GM12878 (cell line): ENCODE measurements around the gene HSPB7.

Experiments
- ATF3 ChIP-seq: IDR thresholded peaks from 2 replicates; pipeline ENCODE4 v1.6.1; 2011; ENCODE audit warnings: low read depth, mild to moderate bottlenecking, low read length, moderate library complexity, borderline replicate concordance; ENCODE audit errors: extremely low read depth
- EP300 ChIP-seq, 2 experiments: fragments of 150-350 bp in 1 of 2; IDR thresholded peaks; 2 replicates each; pipeline ENCODE4 v1.6.1; 2011 to 2012; ENCODE audit warnings: low read depth in 2 of 2, low read length in 2 of 2, borderline replicate concordance in 1 of 2, improper control_type of control experiment in 1 of 2, inconsistent platforms in 1 of 2; ENCODE audit not compliant: control insufficient read depth in 1 of 2
- POLR2AphosphoS5 ChIP-seq: IDR thresholded peaks from 2 replicates; pipeline ENCODE4 v1.6.1; 2011; ENCODE audit warnings: mild to moderate bottlenecking, low read length, inconsistent platforms
- TF ChIP-seq, protein P1 (sequence below), 3 experiments: IDR thresholded peaks in 2 of 3; conservative IDR thresholded peaks in 1 of 3; 2 replicates each; pipeline ENCODE4 v1.5.1; 2011; ENCODE audit warnings: low read depth in 3 of 3, low read length in 3 of 3, mild to moderate bottlenecking in 3 of 3, control low read depth in 2 of 3, moderate library complexity in 2 of 3, inconsistent platforms in 1 of 3, mixed read lengths in 1 of 3; ENCODE audit not compliant: control insufficient read depth in 2 of 3, insufficient read depth in 1 of 3; ENCODE audit errors: extremely low read depth in 1 of 3

DNA sequence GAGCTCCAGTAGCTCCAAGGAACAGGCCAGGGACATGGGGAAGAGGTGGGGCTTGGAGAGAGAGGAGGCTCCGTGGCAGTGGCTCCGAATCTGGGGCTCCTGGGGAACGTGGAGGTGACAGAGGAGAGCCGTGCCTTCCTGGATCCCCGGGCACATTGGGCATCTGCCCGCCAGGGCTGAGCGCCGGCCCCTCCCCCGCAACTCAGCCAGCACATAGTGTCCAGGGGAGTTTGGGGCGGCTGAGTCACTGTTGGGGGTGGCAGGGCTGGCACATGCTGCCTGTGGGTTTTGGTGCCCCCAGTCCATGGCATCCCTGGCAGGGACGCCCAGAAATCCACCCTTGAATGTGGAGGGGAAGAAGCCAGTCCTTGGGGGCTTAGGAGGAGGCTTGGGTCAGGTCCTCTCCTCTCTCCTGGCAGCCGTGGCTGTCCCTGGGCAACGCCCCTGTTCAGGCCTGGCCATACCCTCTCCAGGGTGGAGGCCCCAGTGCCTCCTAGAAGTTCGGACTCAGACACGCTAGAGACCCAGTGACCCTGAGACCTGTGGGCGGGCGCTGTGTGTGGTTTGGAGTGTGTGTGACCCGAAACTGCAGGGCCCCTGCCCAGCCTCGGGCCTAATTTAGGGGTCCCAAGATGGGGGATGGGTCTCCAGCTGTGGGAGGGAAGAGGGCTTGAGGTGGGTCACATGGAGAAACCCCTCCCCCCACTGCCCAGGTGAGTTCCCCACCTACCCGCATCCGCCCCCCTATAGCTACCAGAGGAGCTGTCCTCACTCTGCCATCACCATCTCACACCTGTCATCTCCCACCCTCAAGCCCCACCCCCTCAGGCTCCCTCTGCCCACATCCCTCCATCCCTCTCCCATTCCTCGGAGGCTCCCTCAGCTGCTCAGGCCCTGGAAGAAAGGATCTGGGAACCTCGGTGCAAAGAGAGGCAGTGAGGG lies 1.6 kb downstream of the HSPB7 start:
- TF ChIP-seq, protein P1, sequence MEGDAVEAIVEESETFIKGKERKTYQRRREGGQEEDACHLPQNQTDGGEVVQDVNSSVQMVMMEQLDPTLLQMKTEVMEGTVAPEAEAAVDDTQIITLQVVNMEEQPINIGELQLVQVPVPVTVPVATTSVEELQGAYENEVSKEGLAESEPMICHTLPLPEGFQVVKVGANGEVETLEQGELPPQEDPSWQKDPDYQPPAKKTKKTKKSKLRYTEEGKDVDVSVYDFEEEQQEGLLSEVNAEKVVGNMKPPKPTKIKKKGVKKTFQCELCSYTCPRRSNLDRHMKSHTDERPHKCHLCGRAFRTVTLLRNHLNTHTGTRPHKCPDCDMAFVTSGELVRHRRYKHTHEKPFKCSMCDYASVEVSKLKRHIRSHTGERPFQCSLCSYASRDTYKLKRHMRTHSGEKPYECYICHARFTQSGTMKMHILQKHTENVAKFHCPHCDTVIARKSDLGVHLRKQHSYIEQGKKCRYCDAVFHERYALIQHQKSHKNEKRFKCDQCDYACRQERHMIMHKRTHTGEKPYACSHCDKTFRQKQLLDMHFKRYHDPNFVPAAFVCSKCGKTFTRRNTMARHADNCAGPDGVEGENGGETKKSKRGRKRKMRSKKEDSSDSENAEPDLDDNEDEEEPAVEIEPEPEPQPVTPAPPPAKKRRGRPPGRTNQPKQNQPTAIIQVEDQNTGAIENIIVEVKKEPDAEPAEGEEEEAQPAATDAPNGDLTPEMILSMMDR (IDR thresholded peaks at IDR 0.05 in 2 of 3, conservative IDR thresholded peaks at IDR 0.05 in 1 of 3; ENCODE audit: control insufficient read depth in 2 of 3, extremely low read depth in 1 of 3, insufficient read depth in 1 of 3, low read depth in 3 of 3, low read length in 3 of 3), result no peak
- TF ChIP-seq ATF3 (no peak), EP300 (IDR thresholded peaks at IDR 0.05; ENCODE audit: borderline replicate concordance in 1 of 2, control insufficient read depth in 1 of 2, low read depth in 2 of 2, low read length in 2 of 2) (no peak), POLR2AphosphoS5 (no peak)
